Muscle layer of duodenum (tissue), 2 donors: ENCODE measurements around the gene BEST4.
A peak's percentile ranks its signal among the peaks of the same experiment; 100 is the strongest.
"Not testable (repeated sequence)": the region's sequence is repeated elsewhere in the genome, so short reads cannot be mapped to it uniquely, and the experiment has no call there.

Experiments used
- H3K27ac ChIP-seq: one replicate; pipeline ENCODE4 v1.7.0; 2013; ENCODE audit warnings: mild to moderate bottlenecking, low read length
- H3K27me3 ChIP-seq: one replicate; pipeline ENCODE4 v1.7.0; 2013; ENCODE audit warnings: low read depth, mild to moderate bottlenecking, control low read depth, low read length
- H3K36me3 ChIP-seq, 2 donors: one replicate each; pipeline ENCODE4 v1.7.0; 2013; ENCODE audit warnings: low read length in 2 of 2, control low read depth in 1 of 2, mild to moderate bottlenecking in 1 of 2; ENCODE audit not compliant: insufficient read depth in 2 of 2, control insufficient read depth in 1 of 2
- H3K4me1 ChIP-seq, 2 donors: one replicate each; pipeline ENCODE4 v1.7.0; 2013; ENCODE audit warnings: low read length in 2 of 2, mild to moderate bottlenecking in 2 of 2, control low read depth in 1 of 2, moderate library complexity in 1 of 2; ENCODE audit not compliant: insufficient read depth in 2 of 2, control insufficient read depth in 1 of 2
- H3K4me3 ChIP-seq, 2 donors: one replicate each; pipeline ENCODE4 v1.7.0; 2013; ENCODE audit warnings: low read length in 2 of 2, low read depth in 1 of 2, mild to moderate bottlenecking in 1 of 2
- H3K9me3 ChIP-seq, 2 donors: one replicate each; pipeline ENCODE4 v1.7.0; 2013; ENCODE audit warnings: low read length in 2 of 2, control low read depth in 1 of 2, mild to moderate bottlenecking in 1 of 2; ENCODE audit not compliant: control insufficient read depth in 1 of 2
- donor health status: healthy.

BEST4 gene

GRCh38 chr1:44766421-44766820 lies 21.5 kb downstream of the BEST4 start:
- H3K9me3 ChIP-seq, H3K4me3 ChIP-seq, H3K27ac ChIP-seq, H3K27me3 ChIP-seq, H3K4me1 ChIP-seq: not testable (repeated sequence)
- H3K36me3 ChIP-seq = peaks cover 0 to 15% of the 10 kb centered on the region in 2 donors

GRCh38 chr1:44760876-44761275 lies 27.1 kb downstream of the BEST4 start:
- no peaks in the 10 kb centered on the region for H3K9me3 ChIP-seq
- H3K4me3 ChIP-seq = no peak overlapping the region
- peaks cover 0 to 17% of the 10 kb centered on the region in 2 donors for H3K36me3 ChIP-seq
- no peaks in the 10 kb centered on the region for H3K27me3 ChIP-seq
- H3K27ac ChIP-seq = no peak overlapping the region
- no peaks in the 10 kb centered on the region for H3K4me1 ChIP-seq

GRCh38 chr1:44759077-44759476 lies 28.9 kb downstream of the BEST4 start:
- Histone ChIP-seq H3K9me3 (no peaks in the 10 kb centered on the region), H3K27me3 (no peaks in the 10 kb centered on the region), H3K36me3 (peaks cover 0 to 17% of the 10 kb centered on the region in 2 donors), H3K4me1 (no peaks in the 10 kb centered on the region), H3K4me3 (no peak overlapping the region), H3K27ac (no peak overlapping the region)

GRCh38 chr1:44757420-44757819 lies 30.6 kb downstream of the BEST4 start:
- H3K9me3 ChIP-seq = no peaks in the 10 kb centered on the region
- H3K27me3 ChIP-seq = no peaks in the 10 kb centered on the region
- no peak overlapping the region for H3K27ac ChIP-seq
- no peak overlapping the region for H3K4me3 ChIP-seq
- no peaks in the 10 kb centered on the region for H3K4me1 ChIP-seq
- H3K36me3 ChIP-seq = peaks cover 0 to 18% of the 10 kb centered on the region in 2 donors

GRCh38 chr1:44747878-44748277 lies 40.1 kb downstream of the BEST4 start:
- Histone ChIP-seq H3K27me3 (no peaks in the 10 kb centered on the region), H3K4me1 (no peaks in the 10 kb centered on the region), H3K9me3 (no peaks in the 10 kb centered on the region), H3K36me3 (peaks cover 0 to 7% of the 10 kb centered on the region in 2 donors), H3K27ac (no peak overlapping the region), H3K4me3 (no peak overlapping the region)

- Histone ChIP-seq H3K4me1 (peaks cover 0 to 7% of the 10 kb centered on the region in 2 donors), H3K4me3 (no peak overlapping the region), H3K9me3 (no peaks in the 10 kb centered on the region), H3K27ac (no peak overlapping the region), H3K36me3 (peaks cover 0 to 4% of the 10 kb centered on the region in 2 donors), H3K27me3 (no peaks in the 10 kb centered on the region)
Observed at GRCh38 chr1:44743211-44743610, 44.8 kb downstream of the BEST4 start.

- Histone ChIP-seq H3K4me1 (peaks cover 0 to 7% of the 10 kb centered on the region in 2 donors), H3K36me3 (no peaks in the 10 kb centered on the region), H3K27me3 (no peaks in the 10 kb centered on the region), H3K4me3 (peak overlapping the region; percentile 68 to 78), H3K27ac (no peak overlapping the region), H3K9me3 (no peaks in the 10 kb centered on the region)
Observed at GRCh38 chr1:44740179-44740617, 47.8 kb downstream of the BEST4 start.

GRCh38 chr1:44739307-44740178 lies 48.4 kb downstream of the BEST4 start, which contains the start of gene KIF2C:
TSS of gene KIF2C (plus strand) at chr1:44739837. CDS start at chr1:44739933, 96 bp downstream.
- Histone ChIP-seq H3K4me1 (peaks cover 0 to 7% of the 10 kb centered on the region in 2 donors), H3K27ac (peak within 1 kb of the TSS; percentile 93), H3K36me3 (no peaks in the 10 kb centered on the region), H3K9me3 (no peaks in the 10 kb centered on the region), H3K4me3 (peak within 1 kb of the TSS; percentile 68 to 78), H3K27me3 (no peaks in the 10 kb centered on the region)

GRCh38 chr1:44738953-44739306 lies 49.0 kb downstream of the BEST4 start:
- H3K27me3 ChIP-seq, H3K36me3 ChIP-seq, H3K4me1 ChIP-seq, H3K9me3 ChIP-seq: not testable (repeated sequence)
- Histone ChIP-seq H3K4me3 (peak overlapping the region; percentile 68 to 78), H3K27ac (peak overlapping the region; percentile 93)

- H3K36me3 ChIP-seq = no peaks in the 10 kb centered on the region
- no peaks in the 10 kb centered on the region for H3K27me3 ChIP-seq
- H3K4me3 ChIP-seq = no peak overlapping the region
- H3K4me1 ChIP-seq = peaks cover 0 to 7% of the 10 kb centered on the region in 2 donors
- no peak overlapping the region for H3K27ac ChIP-seq
- H3K9me3 ChIP-seq = no peaks in the 10 kb centered on the region
Observed at GRCh38 chr1:44735992-44736391, 52.0 kb downstream of the BEST4 start.

- H3K27me3 ChIP-seq = no peaks in the 10 kb centered on the region
- no peaks in the 10 kb centered on the region for H3K9me3 ChIP-seq
- no peak overlapping the region for H3K4me3 ChIP-seq
- no peaks in the 10 kb centered on the region for H3K4me1 ChIP-seq
- no peaks in the 10 kb centered on the region for H3K36me3 ChIP-seq
- H3K27ac ChIP-seq = no peak overlapping the region
Observed at GRCh38 chr1:44733784-44734183, 54.2 kb downstream of the BEST4 start.
